ENCODE data around the gene DNAJA1. TPM values are rescaled to one million over a fixed set of nuclear protein-coding genes. Genes with fewer than 3 reads are reported as not detected.

The DNAJA1 gene
- 235 and 242 TPM in 2 replicates for polyA plus RNA-seq (2013)

- Histone ChIP-seq H3K4me3 (ENCODE audit: low read depth, low read length) (peak within 1 kb of the TSS; percentile 100), H2BK12ac (ENCODE audit: low read length) (peak within 1 kb of the TSS; percentile 74), H3K18ac (ENCODE audit: low read length) (peak within 1 kb of the TSS; percentile 99), H4K12ac (ENCODE audit: low read depth, low read length) (peak within 1 kb of the TSS; percentile 100), H3K36me3 (ENCODE audit: control insufficient read depth in 1 of 2, insufficient read depth in 2 of 2, low read length in 2 of 2) (peaks cover 10% of the 10 kb centered on the region in 2 experiments), H3K79me1 (ENCODE audit: low read length) (peaks cover 12% of the 10 kb centered on the region), H3K14ac (ENCODE audit: low read length) (peak within 1 kb of the TSS; percentile 100), H3K4ac (ENCODE audit: low read depth, low read length) (peak within 1 kb of the TSS; percentile 100), H4K91ac (ENCODE audit: low read depth, low read length) (peak within 1 kb of the TSS; percentile 100), H3K23ac (ENCODE audit: low read length) (no peak within 1 kb of the TSS), H3K4me2 (ENCODE audit: low read length) (peak within 1 kb of the TSS; percentile 74), H2BK5ac (ENCODE audit: low read depth, low read length, poor library complexity) (peak within 1 kb of the TSS; percentile 100), H3K79me2 (ENCODE audit: control insufficient read depth, insufficient read depth, low read length, poor library complexity) (peaks cover 26% of the 10 kb centered on the region), H3K4me1 (ENCODE audit: control insufficient read depth in 1 of 2, insufficient read depth in 2 of 2, low read length in 2 of 2) (peaks cover 0 to 4% of the 10 kb centered on the region in 2 experiments), H3K27me3 (ENCODE audit: insufficient read depth, low read length) (no peaks in the 10 kb centered on the region), H3K9me3 (ENCODE audit: insufficient read depth, low read depth, low read length) (no peaks in the 10 kb centered on the region), H3K9ac (ENCODE audit: low read length) (peak within 1 kb of the TSS; percentile 100), H2AFZ (ENCODE audit: insufficient read depth, low read length, poor library complexity) (peak within 1 kb of the TSS; percentile 92), H4K8ac (ENCODE audit: low read depth, low read length) (peak within 1 kb of the TSS; percentile 99), H3K27ac (ENCODE audit: low read depth, low read length) (peak within 1 kb of the TSS; percentile 97), H2BK120ac (ENCODE audit: insufficient read depth, low read length, poor library complexity) (peak within 1 kb of the TSS; percentile 99), H2AK5ac (ENCODE audit: low read length) (peak within 1 kb of the TSS; percentile 93)
- WGBS (ENCODE audit: extremely low coverage, insufficient coverage, insufficient read length), result no CpG with 5 or more reads among the region's 61 CpGs
- DNase-seq, result peak; percentile 94 to 98
Observed at GRCh38 chr9:33024966-33025571, at the start of gene DNAJA1. Gene DNAJA1, plus strand, starts transcription at chr9:33025273. Its CDS starts 1,212 bp downstream, at chr9:33026485.

DNA sequence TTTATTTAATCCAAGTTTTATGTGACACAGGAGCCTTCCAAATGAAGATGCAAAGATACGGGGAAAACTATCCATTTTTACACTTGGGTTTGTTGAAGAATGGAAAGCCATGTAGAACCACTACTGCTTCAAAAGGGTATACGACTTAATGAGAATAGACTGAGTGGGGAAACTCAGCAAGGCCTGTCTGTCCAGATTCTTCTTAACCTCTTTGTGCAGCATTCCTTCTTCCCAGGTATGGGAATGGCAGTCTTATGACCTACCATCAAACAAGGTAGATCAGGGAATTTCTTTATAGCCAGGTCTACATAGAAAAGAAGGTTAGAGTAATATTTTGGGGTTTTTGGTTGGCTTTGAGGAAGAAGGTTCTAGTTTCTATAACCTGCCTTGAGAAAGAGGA is 47.0 kb upstream of the DNAJA1 start:
- H3K36me3 ChIP-seq (ENCODE audit: control insufficient read depth in 1 of 2, insufficient read depth in 2 of 2, low read length in 2 of 2), result peaks cover 8 to 22% of the 10 kb centered on the region in 2 experiments
- no peak overlapping the region for H2BK120ac ChIP-seq (ENCODE audit: insufficient read depth, low read length, poor library complexity)
- H2BK5ac ChIP-seq (ENCODE audit: low read depth, low read length, poor library complexity), result no peak overlapping the region
- no peak overlapping the region for H3K9ac ChIP-seq (ENCODE audit: low read length)
- H3K4ac ChIP-seq (ENCODE audit: low read depth, low read length), result no peak overlapping the region
- peak; percentile 57 to 80 for DNase-seq
- H4K12ac ChIP-seq (ENCODE audit: low read depth, low read length), result no peak overlapping the region
- H2AK5ac ChIP-seq (ENCODE audit: low read length), result no peak overlapping the region
- no peaks in the 10 kb centered on the region for H3K79me2 ChIP-seq (ENCODE audit: control insufficient read depth, insufficient read depth, low read length, poor library complexity)
- no peak overlapping the region for H4K91ac ChIP-seq (ENCODE audit: low read depth, low read length)
- H3K4me1 ChIP-seq (ENCODE audit: control insufficient read depth in 1 of 2, insufficient read depth in 2 of 2, low read length in 2 of 2), result peaks cover 0 to 2% of the 10 kb centered on the region in 2 experiments
- no peak overlapping the region for H4K8ac ChIP-seq (ENCODE audit: low read depth, low read length)
- no peak overlapping the region for H3K14ac ChIP-seq (ENCODE audit: low read length)
- WGBS (ENCODE audit: extremely low coverage, insufficient coverage, insufficient read length), result no CpG with 5 or more reads among the region's 2 CpGs
- H2BK12ac ChIP-seq (ENCODE audit: low read length), result no peak overlapping the region
- no peak overlapping the region for H2AFZ ChIP-seq (ENCODE audit: insufficient read depth, low read length, poor library complexity)
- no peak overlapping the region for H3K23ac ChIP-seq (ENCODE audit: low read length)
- no peaks in the 10 kb centered on the region for H3K79me1 ChIP-seq (ENCODE audit: low read length)
- no peaks in the 10 kb centered on the region for H3K9me3 ChIP-seq (ENCODE audit: insufficient read depth, low read depth, low read length)
- H3K4me3 ChIP-seq (ENCODE audit: low read depth, low read length), result no peak overlapping the region
- no peaks in the 10 kb centered on the region for H3K27me3 ChIP-seq (ENCODE audit: insufficient read depth, low read length)
- H3K4me2 ChIP-seq (ENCODE audit: low read length), result no peak overlapping the region
- peak overlapping the region; percentile 33 for H3K27ac ChIP-seq (ENCODE audit: low read depth, low read length)
- H3K18ac ChIP-seq (ENCODE audit: low read length), result no peak overlapping the region

DNA sequence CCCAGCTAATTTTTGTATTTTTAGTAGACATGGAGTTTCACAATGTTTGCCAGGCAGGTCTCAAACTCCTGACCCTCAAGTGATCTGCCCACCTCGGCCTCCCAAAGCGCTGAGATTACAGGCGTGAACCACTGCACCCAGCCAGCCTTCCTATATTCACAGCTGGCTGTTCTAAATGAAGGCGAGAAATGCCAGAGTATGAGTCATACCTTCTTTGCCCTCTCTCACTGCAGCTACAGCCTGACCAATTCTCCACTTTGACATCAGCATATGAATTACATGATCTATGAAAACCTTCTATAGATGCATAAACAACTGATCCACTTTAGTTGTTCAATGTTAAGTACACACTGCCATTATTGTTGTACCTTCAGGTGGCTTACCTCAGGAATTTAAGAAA is 38.1 kb upstream of the DNAJA1 start:
- Histone ChIP-seq H2AK5ac (ENCODE audit: low read length) (no peak overlapping the region), H2AFZ (ENCODE audit: insufficient read depth, low read length, poor library complexity) (no peak overlapping the region), H3K9ac (ENCODE audit: low read length) (no peak overlapping the region), H3K18ac (ENCODE audit: low read length) (no peak overlapping the region), H4K12ac (ENCODE audit: low read depth, low read length) (no peak overlapping the region), H3K14ac (ENCODE audit: low read length) (no peak overlapping the region), H3K4me3 (ENCODE audit: low read depth, low read length) (no peak overlapping the region), H2BK5ac (ENCODE audit: low read depth, low read length, poor library complexity) (no peak overlapping the region), H3K27ac (ENCODE audit: low read depth, low read length) (no peak overlapping the region), H3K4me1 (ENCODE audit: control insufficient read depth in 1 of 2, insufficient read depth in 2 of 2, low read length in 2 of 2) (no peaks in the 10 kb centered on the region), H3K79me2 (ENCODE audit: control insufficient read depth, insufficient read depth, low read length, poor library complexity) (no peaks in the 10 kb centered on the region), H2BK12ac (ENCODE audit: low read length) (no peak overlapping the region), H4K8ac (ENCODE audit: low read depth, low read length) (no peak overlapping the region), H3K79me1 (ENCODE audit: low read length) (no peaks in the 10 kb centered on the region), H4K91ac (ENCODE audit: low read depth, low read length) (no peak overlapping the region), H3K4ac (ENCODE audit: low read depth, low read length) (no peak overlapping the region), H3K9me3 (ENCODE audit: insufficient read depth, low read depth, low read length) (no peaks in the 10 kb centered on the region), H2BK120ac (ENCODE audit: insufficient read depth, low read length, poor library complexity) (no peak overlapping the region), H3K27me3 (ENCODE audit: insufficient read depth, low read length) (no peaks in the 10 kb centered on the region), H3K36me3 (ENCODE audit: control insufficient read depth in 1 of 2, insufficient read depth in 2 of 2, low read length in 2 of 2) (peaks cover 22 to 40% of the 10 kb centered on the region in 2 experiments), H3K23ac (ENCODE audit: low read length) (no peak overlapping the region), H3K4me2 (ENCODE audit: low read length) (no peak overlapping the region)
- peak in 1 of 2 donors; percentile 8 for DNase-seq
- WGBS (ENCODE audit: extremely low coverage, insufficient coverage, insufficient read length), result no CpG with 5 or more reads among the region's 4 CpGs

DNA sequence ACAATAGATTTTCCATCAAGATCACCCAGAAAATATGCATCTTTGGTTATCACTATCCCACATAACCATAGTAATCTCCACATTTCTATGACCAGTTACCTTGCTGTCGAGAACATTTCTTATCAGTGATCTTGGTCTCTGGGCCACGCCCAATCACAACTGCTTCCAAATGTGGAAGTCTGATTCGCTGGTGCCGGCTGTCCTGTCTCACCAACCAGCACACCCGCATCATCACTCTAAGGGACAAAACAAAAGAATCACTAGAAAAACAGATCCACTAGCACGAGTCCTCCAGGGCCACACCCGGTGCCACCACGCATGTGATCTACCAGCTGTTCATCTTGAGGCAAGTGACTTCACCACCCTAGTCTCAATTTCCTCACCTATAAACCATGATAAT is 35.4 kb upstream of the DNAJA1 start:
- Histone ChIP-seq H4K12ac (ENCODE audit: low read depth, low read length) (no peak overlapping the region), H3K27ac (ENCODE audit: low read depth, low read length) (no peak overlapping the region), H4K91ac (ENCODE audit: low read depth, low read length) (no peak overlapping the region), H3K4ac (ENCODE audit: low read depth, low read length) (no peak overlapping the region), H2AK5ac (ENCODE audit: low read length) (no peak overlapping the region), H3K14ac (ENCODE audit: low read length) (no peak overlapping the region), H3K23ac (ENCODE audit: low read length) (no peak overlapping the region), H2BK120ac (ENCODE audit: insufficient read depth, low read length, poor library complexity) (no peak overlapping the region), H3K18ac (ENCODE audit: low read length) (no peak overlapping the region), H2BK12ac (ENCODE audit: low read length) (no peak overlapping the region), H2AFZ (ENCODE audit: insufficient read depth, low read length, poor library complexity) (no peak overlapping the region), H3K79me2 (ENCODE audit: control insufficient read depth, insufficient read depth, low read length, poor library complexity) (no peaks in the 10 kb centered on the region), H3K4me1 (ENCODE audit: control insufficient read depth in 1 of 2, insufficient read depth in 2 of 2, low read length in 2 of 2) (no peaks in the 10 kb centered on the region), H3K79me1 (ENCODE audit: low read length) (no peaks in the 10 kb centered on the region), H3K27me3 (ENCODE audit: insufficient read depth, low read length) (no peaks in the 10 kb centered on the region), H4K8ac (ENCODE audit: low read depth, low read length) (no peak overlapping the region), H3K9ac (ENCODE audit: low read length) (no peak overlapping the region), H3K4me3 (ENCODE audit: low read depth, low read length) (no peak overlapping the region), H2BK5ac (ENCODE audit: low read depth, low read length, poor library complexity) (no peak overlapping the region), H3K4me2 (ENCODE audit: low read length) (no peak overlapping the region), H3K9me3 (ENCODE audit: insufficient read depth, low read depth, low read length) (no peaks in the 10 kb centered on the region), H3K36me3 (ENCODE audit: control insufficient read depth in 1 of 2, insufficient read depth in 2 of 2, low read length in 2 of 2) (peaks cover 18 to 34% of the 10 kb centered on the region in 2 experiments)
- WGBS (ENCODE audit: extremely low coverage, insufficient coverage, insufficient read length), result no CpG with 5 or more reads among the region's 8 CpGs
- peak; percentile 39 to 53 for DNase-seq
